HG03025 (cell line): ENCODE measurements around the gene LRRC3B.
"Not testable (repeated sequence)": the region's sequence is repeated elsewhere in the genome, so short reads cannot be mapped to it uniquely, and the experiment has no call there.

Source experiments
- ATAC-seq: cut with Tn5 transposase; IDR thresholded peaks from one replicate; pipeline ENCODE4 v1.9.1; 2021; ENCODE audit warnings: mild to moderate bottlenecking, moderate library complexity; ENCODE audit not compliant: unreplicated experiment, low FRiP score

LRRC3B gene

GRCh38 chr3:26622621-26623418 is at the start of gene LRRC3B:
Gene LRRC3B, plus strand, starts transcription at chr3:26622772. Its CDS starts 86,901 bp downstream, at chr3:26709673.
- no peak for ATAC-seq

GRCh38 chr3:26574766-26575165 is 47.8 kb upstream of the LRRC3B start:
- no peak for ATAC-seq

- no peak for ATAC-seq
These were observed 43.5 kb upstream of the LRRC3B start for GRCh38 chr3:26579116-26579515.

GRCh38 chr3:26587571-26587970 is 35.0 kb upstream of the LRRC3B start:
- no peak for ATAC-seq

- ATAC-seq, result no peak
These were observed 33.6 kb upstream of the LRRC3B start for GRCh38 chr3:26588931-26589330.

- ATAC-seq, result no peak
These were observed 32.9 kb upstream of the LRRC3B start for GRCh38 chr3:26589678-26590077.

- ATAC-seq, result no peak
These were observed 31.6 kb upstream of the LRRC3B start for GRCh38 chr3:26590919-26591484.

- ATAC-seq, result no peak
These were observed 30.6 kb upstream of the LRRC3B start for GRCh38 chr3:26591926-26592325.

- no peak for ATAC-seq
These were observed 30.1 kb upstream of the LRRC3B start for GRCh38 chr3:26592451-26592850.

- ATAC-seq, result no peak
These were observed 26.2 kb upstream of the LRRC3B start for GRCh38 chr3:26596335-26596734.

GRCh38 chr3:26603311-26603710 is 19.3 kb upstream of the LRRC3B start:
- ATAC-seq, result not testable (repeated sequence)

GRCh38 chr3:26603771-26604170 is 18.8 kb upstream of the LRRC3B start:
- not testable (repeated sequence) for ATAC-seq

- no peak for ATAC-seq
These were observed 8.4 kb upstream of the LRRC3B start for GRCh38 chr3:26614006-26614685.

- no peak for ATAC-seq
These were observed 1.4 kb upstream of the LRRC3B start for GRCh38 chr3:26621176-26621575.

GRCh38 chr3:26621906-26622620 is 509 bp upstream of the LRRC3B start:
- no peak for ATAC-seq

GRCh38 chr3:26623419-26624208 is 1.0 kb downstream of the LRRC3B start:
- no peak for ATAC-seq

GRCh38 chr3:26624209-26624765 is 1.7 kb downstream of the LRRC3B start:
- ATAC-seq, result no peak

- no peak for ATAC-seq
These were observed 2.6 kb downstream of the LRRC3B start for GRCh38 chr3:26625187-26625586.

GRCh38 chr3:26627080-26627479 is 4.5 kb downstream of the LRRC3B start:
- no peak for ATAC-seq

- no peak for ATAC-seq
These were observed 6.3 kb downstream of the LRRC3B start for GRCh38 chr3:26628915-26629314.
